Measurements from ENCODE around the gene STAB2.

Gene STAB2

GRCh38 chr12:103583008-103583407 lies 4.1 kb upstream of the STAB2 start:
- DNase-seq: no peak

- no peak for DNase-seq
Observed at GRCh38 chr12:103586132-103586531, 941 bp upstream of the STAB2 start.

- DNase-seq: no peak
Observed at GRCh38 chr12:103588680-103589079, 1.6 kb downstream of the STAB2 start.

GRCh38 chr12:103589517-103589916 lies 2.4 kb downstream of the STAB2 start:
- no peak for DNase-seq

GRCh38 chr12:103590271-103590670 lies 3.2 kb downstream of the STAB2 start:
- DNase-seq: no peak

- no peak for DNase-seq
Observed at GRCh38 chr12:103596981-103597380, 9.9 kb downstream of the STAB2 start.

- DNase-seq: no peak
Observed at GRCh38 chr12:103599274-103599673, 12.2 kb downstream of the STAB2 start.

- DNase-seq: no peak
Observed at GRCh38 chr12:103600967-103601728, 14.1 kb downstream of the STAB2 start.

GRCh38 chr12:103620395-103620794 lies 33.3 kb downstream of the STAB2 start:
- DNase-seq: no peak

- DNase-seq: no peak
Observed at GRCh38 chr12:103623716-103624115, 36.6 kb downstream of the STAB2 start.

GRCh38 chr12:103626498-103626897 lies 39.4 kb downstream of the STAB2 start:
- peak in 1 of 2 donors; percentile 16 for DNase-seq

GRCh38 chr12:103627189-103627855 lies 40.2 kb downstream of the STAB2 start:
- no peak for DNase-seq

GRCh38 chr12:103632554-103633216 lies 45.6 kb downstream of the STAB2 start:
- peak; percentile 33 to 90 for DNase-seq

GRCh38 chr12:103634732-103635131 lies 47.7 kb downstream of the STAB2 start:
- DNase-seq: no peak

GRCh38 chr12:103635419-103635818 lies 48.3 kb downstream of the STAB2 start:
- no peak for DNase-seq

GRCh38 chr12:103637021-103637420 lies 49.9 kb downstream of the STAB2 start:
- DNase-seq: no peak

- DNase-seq: no peak
Observed at GRCh38 chr12:103637429-103637828, 50.4 kb downstream of the STAB2 start.

GRCh38 chr12:103639983-103640382 lies 52.9 kb downstream of the STAB2 start:
- no peak for DNase-seq

- DNase-seq: no peak
Observed at GRCh38 chr12:103640410-103640809, 53.3 kb downstream of the STAB2 start.

- DNase-seq: no peak
Observed at GRCh38 chr12:103640831-103641230, 53.8 kb downstream of the STAB2 start.

- DNase-seq: no peak
Observed at GRCh38 chr12:103642240-103642864, 55.3 kb downstream of the STAB2 start.

- no peak for DNase-seq
Observed at GRCh38 chr12:103645202-103645601, 58.1 kb downstream of the STAB2 start.

GRCh38 chr12:103647267-103647666 lies 60.2 kb downstream of the STAB2 start:
- DNase-seq: no peak

All from inflammatory macrophage treated with lipopolysaccharide for 1 hour (primary cell).